KMS-11 (cell line): Measurements from ENCODE around the gene ASH1L.
A peak's percentile ranks its signal among the peaks of the same experiment; 100 is the strongest.
"Not testable (repeated sequence)": the region's sequence is repeated elsewhere in the genome, so short reads cannot be mapped to it uniquely, and the experiment has no call there.

Experiments
- H2AFZ ChIP-seq: fragments of 200-600 bp; sonication (generic); 2 replicates; pipeline ENCODE4 v1.6.1; 2016; ENCODE audit warnings: antibody characterized with exemption, mixed run types, low read depth
- H3K27ac ChIP-seq: fragments of 200-600 bp; sonication (generic); 2 replicates; pipeline ENCODE4 v1.6.1; 2016; ENCODE audit warnings: mild to moderate bottlenecking, mixed run types
- H3K27me3 ChIP-seq: fragments of 200-600 bp; sonication (generic); 2 replicates; pipeline ENCODE4 v1.6.1; 2017; ENCODE audit warnings: mild to moderate bottlenecking, low read depth, mixed run types, moderate library complexity; ENCODE audit not compliant: insufficient read depth
- H3K36me3 ChIP-seq: fragments of 200-600 bp; sonication (generic); 2 replicates; pipeline ENCODE4 v1.6.1; 2017; ENCODE audit warnings: mild to moderate bottlenecking, mixed run types; ENCODE audit not compliant: insufficient read depth
- H3K4me1 ChIP-seq: fragments of 200-600 bp; sonication (generic); 2 replicates; pipeline ENCODE4 v1.6.1; 2016; ENCODE audit warnings: mild to moderate bottlenecking, low read depth, mixed run types; ENCODE audit not compliant: poor library complexity, severe bottlenecking
- H3K4me2 ChIP-seq: fragments of 200-600 bp; sonication (generic); 2 replicates; pipeline ENCODE4 v1.7.0; 2016; ENCODE audit warnings: mild to moderate bottlenecking, mixed run types
- H3K4me3 ChIP-seq: fragments of 200-600 bp; sonication (generic); IDR thresholded peaks from 2 replicates; pipeline ENCODE4 v1.6.1; 2017; ENCODE audit warnings: low read depth, low read length, mixed read lengths; ENCODE audit not compliant: insufficient read depth
- H3K79me2 ChIP-seq: fragments of 200-600 bp; sonication (generic); 2 replicates; pipeline ENCODE4 v1.6.1; 2016; ENCODE audit warnings: low read depth, mixed run types; ENCODE audit not compliant: insufficient read depth
- H3K9ac ChIP-seq: fragments of 200-600 bp; sonication (generic); 2 replicates; pipeline ENCODE4 v1.6.1; 2016; ENCODE audit warnings: mild to moderate bottlenecking, mixed run types
- H4K20me1 ChIP-seq: fragments of 200-600 bp; sonication (generic); 2 replicates; pipeline ENCODE4 v1.6.1; 2016; ENCODE audit warnings: mild to moderate bottlenecking, mixed run types; ENCODE audit not compliant: insufficient read depth
- CTCF ChIP-seq: fragments of 200-600 bp; sonication (generic); conservative IDR thresholded peaks from 2 replicates; pipeline ENCODE4 v1.6.1; 2017; ENCODE audit warnings: low read depth, mild to moderate bottlenecking, antibody characterized with exemption, low read length, moderate library complexity, mixed read lengths

Gene ASH1L

GRCh38 chr1:155487541-155487940 is 75.1 kb downstream of the ASH1L start:
- H3K27me3 ChIP-seq, result no peaks in the 10 kb centered on the region
- no peak overlapping the region; the same call in 1 of the 2 replicates for H3K27ac ChIP-seq
- no peak overlapping the region for H3K4me2 ChIP-seq
- TF ChIP-seq CTCF, result no peak
- H3K79me2 ChIP-seq, result peaks cover 96% of the 10 kb centered on the region
- no peak overlapping the region for H2AFZ ChIP-seq
- 0 out of 2 replicates have a peak, but pooled peaks cover 3% of the 10 kb centered on the region for H3K36me3 ChIP-seq
- no peak overlapping the region for H3K4me3 ChIP-seq
- peaks cover 73% of the 10 kb centered on the region for H3K4me1 ChIP-seq
- no peak overlapping the region for H3K9ac ChIP-seq
- peaks cover 21% of the 10 kb centered on the region for H4K20me1 ChIP-seq

- not testable (repeated sequence) for H3K4me3 ChIP-seq, H2AFZ ChIP-seq, H3K27me3 ChIP-seq, H3K9ac ChIP-seq, H3K36me3 ChIP-seq
- Histone ChIP-seq H3K4me2 (peak overlapping the region; percentile 59), H3K27ac (peak overlapping the region; percentile 42; the same call in 1 of the 2 replicates), H3K4me1 (peaks cover 78% of the 10 kb centered on the region), H3K79me2 (peaks cover 96% of the 10 kb centered on the region), H4K20me1 (peaks cover 21% of the 10 kb centered on the region)
These were observed 75.7 kb downstream of the ASH1L start for GRCh38 chr1:155486952-155487351.

- H3K27me3 ChIP-seq, result no peaks in the 10 kb centered on the region
- peaks cover 21% of the 10 kb centered on the region for H4K20me1 ChIP-seq
- no peak overlapping the region for H3K9ac ChIP-seq
- no peak overlapping the region for H3K4me3 ChIP-seq
- TF ChIP-seq CTCF, result no peak
- H3K79me2 ChIP-seq, result peaks cover 98% of the 10 kb centered on the region
- H2AFZ ChIP-seq, result no peak overlapping the region
- H3K4me1 ChIP-seq, result peaks cover 84% of the 10 kb centered on the region
- H3K36me3 ChIP-seq, result peaks cover 14% of the 10 kb centered on the region; the same call in 1 of the 2 replicates
- peak overlapping the region; percentile 42 for H3K27ac ChIP-seq
- H3K4me2 ChIP-seq, result peak overlapping the region; percentile 59
These were observed 76.7 kb downstream of the ASH1L start for GRCh38 chr1:155485945-155486344.

GRCh38 chr1:155485222-155485621 is 77.4 kb downstream of the ASH1L start:
- peak overlapping the region; percentile 42; the same call in 1 of the 2 replicates for H3K27ac ChIP-seq
- no peak overlapping the region for H2AFZ ChIP-seq
- peaks cover 95% of the 10 kb centered on the region for H3K79me2 ChIP-seq
- H3K27me3 ChIP-seq, result no peaks in the 10 kb centered on the region
- no peak overlapping the region for H3K9ac ChIP-seq
- H3K36me3 ChIP-seq, result peaks cover 14% of the 10 kb centered on the region; the same call in 1 of the 2 replicates
- peaks cover 90% of the 10 kb centered on the region for H3K4me1 ChIP-seq
- H4K20me1 ChIP-seq, result peaks cover 21% of the 10 kb centered on the region
- TF ChIP-seq CTCF, result no peak
- peak overlapping the region; percentile 59 for H3K4me2 ChIP-seq
- no peak overlapping the region for H3K4me3 ChIP-seq

- H3K36me3 ChIP-seq, result peaks cover 14% of the 10 kb centered on the region; the same call in 1 of the 2 replicates
- no peaks in the 10 kb centered on the region for H3K27me3 ChIP-seq
- peaks cover 14% of the 10 kb centered on the region for H4K20me1 ChIP-seq
- H2AFZ ChIP-seq, result no peak overlapping the region
- H3K9ac ChIP-seq, result no peak overlapping the region
- H3K4me3 ChIP-seq, result no peak overlapping the region
- H3K27ac ChIP-seq, result no peak overlapping the region
- no peak for TF ChIP-seq CTCF
- H3K4me1 ChIP-seq, result peaks cover 91% of the 10 kb centered on the region
- peaks cover 88% of the 10 kb centered on the region for H3K79me2 ChIP-seq
- H3K4me2 ChIP-seq, result peak overlapping the region; percentile 52; the same call in 1 of the 2 replicates
These were observed 80.8 kb downstream of the ASH1L start for GRCh38 chr1:155481741-155482241.
